Muscle of arm (tissue), 12 donors: ENCODE data around the gene MGAT4A. TPM values are rescaled to one million over a fixed set of nuclear protein-coding genes. Genes with fewer than 3 reads are reported as not detected.

Experiments
- DNase-seq: peaks from one replicate; pipeline ENCODE4 v3.0.0-alpha.2; 2013
- polyA plus RNA-seq, 12 donors: library from polyadenylated mRNA; unstranded; fragments of 120-200 nt; gene quantifications; one replicate each; pipeline ENCODE4 v1.2.1, GENCODE V29; 2013; ENCODE audit not compliant: insufficient read length in 12 of 12

Gene MGAT4A
- polyA plus RNA-seq, 12 donors, result 3.9 to 9.0 (median 6.1) TPM; not detected in 1

- no peak for DNase-seq
These were observed 154.1 kb downstream of the MGAT4A start for GRCh38 chr2:98576666-98577312.

- DNase-seq, result no peak
These were observed 157.5 kb downstream of the MGAT4A start for GRCh38 chr2:98573426-98573825.

GRCh38 chr2:98572676-98573075 lies 158.3 kb downstream of the MGAT4A start:
- no peak for DNase-seq

GRCh38 chr2:98572211-98572610 lies 158.7 kb downstream of the MGAT4A start:
- DNase-seq, result no peak

GRCh38 chr2:98571796-98572195 lies 159.1 kb downstream of the MGAT4A start:
- DNase-seq, result no peak

- DNase-seq, result no peak
These were observed 159.7 kb downstream of the MGAT4A start for GRCh38 chr2:98571121-98571701.

GRCh38 chr2:98570356-98570755 lies 160.6 kb downstream of the MGAT4A start:
- no peak for DNase-seq

GRCh38 chr2:98569915-98570314 lies 161.0 kb downstream of the MGAT4A start:
- no peak for DNase-seq

- no peak for DNase-seq
These were observed 161.6 kb downstream of the MGAT4A start for GRCh38 chr2:98569197-98569793.

Other genes with a start within 250 kb of the MGAT4A start
- gene COA5, start 122.6 kb downstream of the MGAT4A start, polyA plus RNA-seq, result 10 to 100 TPM in 11 of 12 donors, not detected in 1; 37.3 to 58.9 (median 48.2) TPM
- gene UNC50, start 122.5 kb downstream of the MGAT4A start, polyA plus RNA-seq, result 10 to 100 TPM in 11 of 12 donors, not detected in 1; 22.9 to 47.3 (median 33.8) TPM
- gene CRACDL, start 205.1 kb upstream of the MGAT4A start, polyA plus RNA-seq, result 1 to 10 TPM in 10 of 12 donors, under 1 TPM in 1, not detected in 1; 0.92 to 9.8 (median 1.8) TPM